ENCODE data around the gene PRDM11. TPM values are rescaled to one million over a fixed set of nuclear protein-coding genes. Genes with fewer than 3 reads are reported as not detected.

Gene PRDM11
- total RNA-seq, 1 experiment from 2014 or later: 27.4 TPM

DNA sequence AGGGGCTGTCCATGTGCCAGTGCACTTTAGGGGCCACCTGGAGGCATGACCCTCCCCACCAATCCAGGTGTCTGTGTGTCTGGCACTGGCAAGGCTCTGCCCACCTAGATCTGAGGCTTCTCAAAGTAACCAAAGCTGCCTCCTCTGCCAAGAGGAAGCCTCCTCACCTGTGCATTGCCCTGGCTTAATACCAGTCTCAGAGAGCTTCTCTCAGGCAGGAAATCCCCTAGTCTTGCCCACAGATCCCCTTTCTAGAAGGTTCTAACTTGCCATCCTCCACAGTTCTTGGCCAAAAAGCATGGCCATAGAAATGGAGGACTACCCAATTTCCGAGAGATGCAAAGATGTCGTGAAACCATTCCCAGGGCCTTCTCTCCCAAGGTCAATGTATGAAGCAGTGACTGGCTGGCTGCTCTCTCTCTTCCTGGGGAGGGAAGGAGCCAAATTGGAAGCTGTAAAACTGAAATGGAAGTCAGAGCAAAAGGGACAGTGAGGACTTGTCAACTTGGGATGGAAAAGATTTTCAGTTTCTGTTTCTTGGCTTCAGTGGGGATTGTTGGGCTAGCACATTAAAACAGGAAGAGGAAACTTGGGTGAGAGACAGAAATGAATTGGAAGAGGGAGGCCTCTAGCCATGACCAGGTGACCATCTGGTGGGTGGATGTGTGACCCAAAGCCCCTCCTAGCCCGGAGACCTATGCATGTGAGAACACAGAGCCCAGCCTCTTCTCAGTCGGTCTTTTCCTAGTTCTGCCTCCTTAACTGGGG lies 68.8 kb downstream of the PRDM11 start:
- H3K4me1 ChIP-seq (ENCODE audit: control insufficient read depth, insufficient read depth, low read length): no peaks in the 10 kb centered on the region

DNA sequence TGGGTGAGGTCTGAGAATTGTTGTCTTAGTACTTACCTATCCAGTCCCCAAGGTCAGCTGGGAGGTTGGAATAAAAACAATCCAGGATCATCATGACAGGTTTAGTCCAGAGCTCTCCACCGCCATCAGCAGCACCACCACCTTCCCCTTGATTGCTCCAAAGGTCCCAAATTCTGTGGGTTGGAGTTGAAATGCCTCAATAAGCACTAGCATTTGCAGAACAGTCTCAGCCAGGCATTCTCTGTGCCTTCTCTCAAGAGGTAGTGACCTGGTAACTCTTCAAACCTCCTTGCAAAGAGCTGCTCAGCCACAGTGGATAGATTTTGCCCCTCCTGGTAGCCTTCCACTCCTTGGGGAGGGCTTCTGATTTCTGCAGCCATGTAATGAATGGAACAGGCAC lies 69.6 kb downstream of the PRDM11 start:
- intact Hi-C loops (cut with micrococcal nuclease; ENCODE audit: unreplicated experiment): no loop called here
- H3K4me1 ChIP-seq (ENCODE audit: control insufficient read depth, insufficient read depth, low read length): no peaks in the 10 kb centered on the region
- no peaks in the 10 kb centered on the region for H3K9me3 ChIP-seq (ENCODE audit: control insufficient read depth, insufficient read depth, low read depth, low read length)
- no peaks in the 10 kb centered on the region for H3K27me3 ChIP-seq (ENCODE audit: control insufficient read depth, insufficient read depth, low read length)
- ChIA-PET CTCF (interaction anchor here (0.5 kb wide), 1 partner anchor 23 kb away, joined by 4 read pairs; no protein-coding TSS in a partner anchor), POLR2A (no interaction called here)
- TF ChIP-seq TCF7L2 (IDR thresholded peaks at IDR 0.05; ENCODE audit: low read depth, low read length): no peak
- TF ChIP-seq, protein P1, sequence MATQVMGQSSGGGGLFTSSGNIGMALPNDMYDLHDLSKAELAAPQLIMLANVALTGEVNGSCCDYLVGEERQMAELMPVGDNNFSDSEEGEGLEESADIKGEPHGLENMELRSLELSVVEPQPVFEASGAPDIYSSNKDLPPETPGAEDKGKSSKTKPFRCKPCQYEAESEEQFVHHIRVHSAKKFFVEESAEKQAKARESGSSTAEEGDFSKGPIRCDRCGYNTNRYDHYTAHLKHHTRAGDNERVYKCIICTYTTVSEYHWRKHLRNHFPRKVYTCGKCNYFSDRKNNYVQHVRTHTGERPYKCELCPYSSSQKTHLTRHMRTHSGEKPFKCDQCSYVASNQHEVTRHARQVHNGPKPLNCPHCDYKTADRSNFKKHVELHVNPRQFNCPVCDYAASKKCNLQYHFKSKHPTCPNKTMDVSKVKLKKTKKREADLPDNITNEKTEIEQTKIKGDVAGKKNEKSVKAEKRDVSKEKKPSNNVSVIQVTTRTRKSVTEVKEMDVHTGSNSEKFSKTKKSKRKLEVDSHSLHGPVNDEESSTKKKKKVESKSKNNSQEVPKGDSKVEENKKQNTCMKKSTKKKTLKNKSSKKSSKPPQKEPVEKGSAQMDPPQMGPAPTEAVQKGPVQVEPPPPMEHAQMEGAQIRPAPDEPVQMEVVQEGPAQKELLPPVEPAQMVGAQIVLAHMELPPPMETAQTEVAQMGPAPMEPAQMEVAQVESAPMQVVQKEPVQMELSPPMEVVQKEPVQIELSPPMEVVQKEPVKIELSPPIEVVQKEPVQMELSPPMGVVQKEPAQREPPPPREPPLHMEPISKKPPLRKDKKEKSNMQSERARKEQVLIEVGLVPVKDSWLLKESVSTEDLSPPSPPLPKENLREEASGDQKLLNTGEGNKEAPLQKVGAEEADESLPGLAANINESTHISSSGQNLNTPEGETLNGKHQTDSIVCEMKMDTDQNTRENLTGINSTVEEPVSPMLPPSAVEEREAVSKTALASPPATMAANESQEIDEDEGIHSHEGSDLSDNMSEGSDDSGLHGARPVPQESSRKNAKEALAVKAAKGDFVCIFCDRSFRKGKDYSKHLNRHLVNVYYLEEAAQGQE (IDR thresholded peaks at IDR 0.05; ENCODE audit: insufficient read depth in 1 of 2, low read depth in 2 of 2, low read length in 1 of 2): no peak
- no peak for TF ChIP-seq POLR2AphosphoS5 (IDR thresholded peaks at IDR 0.05; ENCODE audit: low read depth, low read length)
- TF ChIP-seq SIN3A (IDR thresholded peaks at IDR 0.05; ENCODE audit: borderline replicate concordance, insufficient read depth, low read depth, low read length): no peak
- TF ChIP-seq, protein P2, sequence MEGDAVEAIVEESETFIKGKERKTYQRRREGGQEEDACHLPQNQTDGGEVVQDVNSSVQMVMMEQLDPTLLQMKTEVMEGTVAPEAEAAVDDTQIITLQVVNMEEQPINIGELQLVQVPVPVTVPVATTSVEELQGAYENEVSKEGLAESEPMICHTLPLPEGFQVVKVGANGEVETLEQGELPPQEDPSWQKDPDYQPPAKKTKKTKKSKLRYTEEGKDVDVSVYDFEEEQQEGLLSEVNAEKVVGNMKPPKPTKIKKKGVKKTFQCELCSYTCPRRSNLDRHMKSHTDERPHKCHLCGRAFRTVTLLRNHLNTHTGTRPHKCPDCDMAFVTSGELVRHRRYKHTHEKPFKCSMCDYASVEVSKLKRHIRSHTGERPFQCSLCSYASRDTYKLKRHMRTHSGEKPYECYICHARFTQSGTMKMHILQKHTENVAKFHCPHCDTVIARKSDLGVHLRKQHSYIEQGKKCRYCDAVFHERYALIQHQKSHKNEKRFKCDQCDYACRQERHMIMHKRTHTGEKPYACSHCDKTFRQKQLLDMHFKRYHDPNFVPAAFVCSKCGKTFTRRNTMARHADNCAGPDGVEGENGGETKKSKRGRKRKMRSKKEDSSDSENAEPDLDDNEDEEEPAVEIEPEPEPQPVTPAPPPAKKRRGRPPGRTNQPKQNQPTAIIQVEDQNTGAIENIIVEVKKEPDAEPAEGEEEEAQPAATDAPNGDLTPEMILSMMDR (IDR thresholded peaks at IDR 0.05): no peak
- ATAC-seq: no peak
- no peak overlapping the region for H3K4me3 ChIP-seq (ENCODE audit: low read depth in 2 of 2, low read length in 2 of 2)
- no TSS peak for BruUV-seq (replicated peaks)
- H3K27ac ChIP-seq (ENCODE audit: low read length): no peak overlapping the region
- no peak for DNase-seq (ENCODE audit: low read depth, low spot score)
- H3K36me3 ChIP-seq (ENCODE audit: control insufficient read depth, insufficient read depth, low read length): no peaks in the 10 kb centered on the region
- in situ Hi-C loops (cut with HindIII; ENCODE audit: low pct_unique_long_range_greater_than_20kb, low sequenced_read_pairs): no loop called here

More for the DNA sequence above, 68.8 kb downstream of the PRDM11 start:
- in situ Hi-C loops (cut with HindIII; ENCODE audit: low pct_unique_long_range_greater_than_20kb, low sequenced_read_pairs): no loop called here
- Histone ChIP-seq H3K27ac (ENCODE audit: low read length) (no peak overlapping the region), H3K27me3 (ENCODE audit: control insufficient read depth, insufficient read depth, low read length) (no peaks in the 10 kb centered on the region), H3K36me3 (ENCODE audit: control insufficient read depth, insufficient read depth, low read length) (no peaks in the 10 kb centered on the region), H3K9me3 (ENCODE audit: control insufficient read depth, insufficient read depth, low read depth, low read length) (no peaks in the 10 kb centered on the region), H3K4me3 (ENCODE audit: low read depth in 2 of 2, low read length in 2 of 2) (no peak overlapping the region)
- intact Hi-C loops (cut with micrococcal nuclease; ENCODE audit: unreplicated experiment): no loop called here
- ATAC-seq: no peak
- CTCF ChIA-PET: interaction anchor here (0.6 kb wide), 1 partner anchor 288 kb away, joined by 3 read pairs; no protein-coding TSS in a partner anchor
- POLR2A ChIA-PET: no interaction called here
- no peak for TF ChIP-seq SIN3A (IDR thresholded peaks at IDR 0.05; ENCODE audit: borderline replicate concordance, insufficient read depth, low read depth, low read length)
- TF ChIP-seq, protein P1 (IDR thresholded peaks at IDR 0.05; ENCODE audit: insufficient read depth in 1 of 2, low read depth in 2 of 2, low read length in 1 of 2): no peak
- TF ChIP-seq POLR2AphosphoS5 (IDR thresholded peaks at IDR 0.05; ENCODE audit: low read depth, low read length): no peak
- TF ChIP-seq, protein P2 (IDR thresholded peaks at IDR 0.05): no peak
- TF ChIP-seq TCF7L2 (IDR thresholded peaks at IDR 0.05; ENCODE audit: low read depth, low read length): no peak
- no TSS peak for BruUV-seq (replicated peaks)
- DNase-seq (ENCODE audit: low read depth, low spot score): no peak
